K562 treated with DMSO at 1 percent for 4 hours (cell line): ENCODE data around the gene UQCRQ. TPM values are rescaled to one million over a fixed set of nuclear protein-coding genes. Genes with fewer than 3 reads are reported as not detected.

Source experiments
- total RNA-seq: library from RNA; unstranded; fragments of 300-600 nt; gene quantifications from 2 replicates; pipeline ENCODE4 v1.2.3, GENCODE V29; 2022; ENCODE audit not compliant: insufficient read depth

The UQCRQ gene
- total RNA-seq, result 151 and 229 TPM in 2 replicates

GRCh38 chr5:132866342-132867045 is at the start of gene UQCRQ, which contains the start of gene GDF9:
TSS of gene UQCRQ (plus strand) at chr5:132866642. CDS start at chr5:132866882, 240 bp downstream.
TSS of gene GDF9 (minus strand) at chr5:132866469. CDS start at chr5:132864533, 1,936 bp downstream.

GRCh38 chr5:132830436-132831094 is 35.9 kb upstream of the UQCRQ start, which contains the start of gene SHROOM1:
TSS of gene SHROOM1 (minus strand) at chr5:132830647. CDS start at chr5:132826140, 4,507 bp downstream.

GRCh38 chr5:132873119-132873929 is 6.9 kb downstream of the UQCRQ start, which contains the start of gene LEAP2:
TSS of gene LEAP2 (plus strand) at chr5:132873668. CDS start at chr5:132873695, 27 bp downstream.

Other genes with a start within 250 kb of the UQCRQ start
- gene IL13, start 208.5 kb upstream of the UQCRQ start, total RNA-seq, result not detected in 2 replicates
- gene IL4, start 192.7 kb upstream of the UQCRQ start, total RNA-seq, result not detected in 2 replicates
- 1.7 and 3.5 TPM in 2 replicates for gene KIF3A, start 129.1 kb upstream of the UQCRQ start, total RNA-seq
- gene CCNI2, start 119.2 kb upstream of the UQCRQ start, total RNA-seq, result 14.3 and 19.8 TPM in 2 replicates
- 90.9 and 125 TPM in 2 replicates for gene SEPTIN8, start 89.4 kb upstream of the UQCRQ start, total RNA-seq
- gene SOWAHA, start 53.3 kb upstream of the UQCRQ start, total RNA-seq, result 0.47 TPM in 1 of 2 replicates, not detected in the other
- 17.4 and 22.0 TPM in 2 replicates for gene SHROOM1, start 36.0 kb upstream of the UQCRQ start, total RNA-seq
- not detected in 2 replicates for gene GDF9, start 173 bp upstream of the UQCRQ start, total RNA-seq
- 4.2 and 4.8 TPM in 2 replicates for gene LEAP2, start 7.0 kb downstream of the UQCRQ start, total RNA-seq
- gene AFF4, start 97.0 kb downstream of the UQCRQ start, total RNA-seq, result 13.1 and 21.4 TPM in 2 replicates
- gene ZCCHC10, start 159.9 kb downstream of the UQCRQ start, total RNA-seq, result 32.7 and 41.0 TPM in 2 replicates
- 69.6 and 81.4 TPM in 2 replicates for gene HSPA4, start 185.4 kb downstream of the UQCRQ start, total RNA-seq